HepG2 (cell line): Measurements from ENCODE around the gene APOC3. TPM values are rescaled to one million over a fixed set of nuclear protein-coding genes. Genes with fewer than 3 reads are reported as not detected.

Experiments
- BATF2 ChIP-seq: sonication (generic); formaldehyde crosslinking; IDR thresholded peaks from 2 replicates; pipeline ENCODE4 v1.8.0; 2022; ENCODE audit warnings: mild to moderate bottlenecking, missing genetic modification reagents, moderate library complexity
- CEBPB ChIP-seq: IDR thresholded peaks from 2 replicates; pipeline ENCODE4 v1.6.1; 2011; ENCODE audit warnings: low read depth, low read length, improper control_type of control experiment, borderline replicate concordance
- CHD4 ChIP-seq: fragments of 200-600 bp; sonication (generic); IDR thresholded peaks from 2 replicates; pipeline ENCODE4 v1.7.0; 2017; ENCODE audit warnings: mild to moderate bottlenecking, low read length, borderline replicate concordance
- EED ChIP-seq: sonication (generic); formaldehyde crosslinking; IDR thresholded peaks from 2 replicates; pipeline ENCODE4 v1.5.0; 2020; ENCODE audit warnings: mild to moderate bottlenecking, missing genetic modification reagents
- HOXD1 ChIP-seq: sonication (generic); formaldehyde crosslinking; IDR thresholded peaks from 2 replicates; pipeline ENCODE4 v1.5.0; 2020; ENCODE audit warnings: missing genetic modification reagents
- LBX2 ChIP-seq: sonication (generic); formaldehyde crosslinking; IDR thresholded peaks from 2 replicates; pipeline ENCODE4 v1.5.0; 2020; ENCODE audit warnings: missing genetic modification reagents, mild to moderate bottlenecking, borderline replicate concordance
- MBNL3 ChIP-seq: fragments of 250-450 bp; sonication (Bioruptor Pico); conservative IDR thresholded peaks from 2 replicates; pipeline ENCODE4 v1.8.0; 2022; ENCODE audit warnings: mild to moderate bottlenecking, inconsistent platforms
- NFRKB ChIP-seq: fragments of 450-650 bp; IDR thresholded peaks from 2 replicates; pipeline ENCODE4 v1.6.1; 2017
- ONECUT2 ChIP-seq: sonication (generic); formaldehyde crosslinking; IDR thresholded peaks from 2 replicates; pipeline ENCODE4 v1.4.0; 2020; ENCODE audit warnings: missing genetic modification reagents
- PAXIP1 ChIP-seq: sonication (generic); formaldehyde crosslinking; conservative IDR thresholded peaks from 2 replicates; pipeline ENCODE4 v1.4.0; 2020; ENCODE audit warnings: mild to moderate bottlenecking, missing genetic modification reagents, moderate library complexity
- RBM39 ChIP-seq: fragments of 200-400 bp; formaldehyde crosslinking; IDR thresholded peaks from one replicate; pipeline ENCODE4 v1.6.1; 2018; ENCODE audit warnings: antibody characterized with exemption, mild to moderate bottlenecking, low read depth, low read length; ENCODE audit not compliant: poor library complexity, severe bottlenecking
- RNF219 ChIP-seq: sonication (generic); formaldehyde crosslinking; IDR thresholded peaks from 2 replicates; pipeline ENCODE4 v1.5.0; 2020; ENCODE audit warnings: mild to moderate bottlenecking, missing genetic modification reagents
- SMAD3 ChIP-seq: sonication (generic); formaldehyde crosslinking; IDR thresholded peaks from 2 replicates; pipeline ENCODE4 v1.4.0; 2020; ENCODE audit warnings: missing genetic modification reagents
- SNRNP70 ChIP-seq: fragments of 200-400 bp; formaldehyde crosslinking; IDR thresholded peaks from 2 replicates; pipeline ENCODE4 v1.6.1; 2017; ENCODE audit warnings: mild to moderate bottlenecking, low read depth, low read length, moderate library complexity
- TBP ChIP-seq: sonication (generic); formaldehyde crosslinking; IDR thresholded peaks from 2 replicates; pipeline ENCODE4 v1.5.0; 2020; ENCODE audit warnings: missing genetic modification reagents
- TFAP4 ChIP-seq: sonication (generic); IDR thresholded peaks from 2 replicates; pipeline ENCODE4 v1.6.1; 2016; ENCODE audit warnings: low read depth, borderline replicate concordance
- ZBTB8A ChIP-seq: sonication (generic); formaldehyde crosslinking; IDR thresholded peaks from 2 replicates; pipeline ENCODE4 v1.4.0; 2020; ENCODE audit warnings: mild to moderate bottlenecking, low read depth, missing genetic modification reagents, borderline replicate concordance
- ZNF121 ChIP-seq: sonication (generic); formaldehyde crosslinking; IDR thresholded peaks from 2 replicates; pipeline ENCODE4 v1.5.0; 2020; ENCODE audit warnings: mild to moderate bottlenecking, missing genetic modification reagents
- ZNF343 ChIP-seq: sonication (generic); formaldehyde crosslinking; IDR thresholded peaks from 2 replicates; pipeline ENCODE4 v1.4.0; 2020; ENCODE audit warnings: mild to moderate bottlenecking, missing genetic modification reagents
- ZNF484 ChIP-seq: sonication (generic); formaldehyde crosslinking; IDR thresholded peaks from 2 replicates; pipeline ENCODE4 v1.5.1; 2020; ENCODE audit warnings: mild to moderate bottlenecking, low read depth, missing genetic modification reagents, borderline replicate concordance
- ZNF530 ChIP-seq: sonication (generic); formaldehyde crosslinking; IDR thresholded peaks from 2 replicates; pipeline ENCODE4 v1.5.0; 2020; ENCODE audit warnings: low read depth, mild to moderate bottlenecking, missing genetic modification reagents
- ZNF775 ChIP-seq: sonication (generic); formaldehyde crosslinking; IDR thresholded peaks from 2 replicates; pipeline ENCODE4 v1.4.0; 2020; ENCODE audit warnings: missing genetic modification reagents, mild to moderate bottlenecking, moderate library complexity, borderline replicate concordance
- polyA plus RNA-seq, 8 experiments: library from polyadenylated mRNA; depleted of rRNA in 3 of 8; stranded (reverse) in 7 of 8; unstranded in 1 of 8; fragments of >200 nt; fragmentation: Illumina TruSeq in 4 of 8; extraction: Trizol in 4 of 8; gene quantifications; 2 replicates each; pipeline versions ENCODE4 v1.2.1 to v1.2.3, GENCODE V29; 2011 to 2016; ENCODE audit warnings: low read depth in 4 of 8, missing spikeins in 1 of 8, mixed read lengths in 1 of 8; ENCODE audit not compliant: insufficient read depth in 1 of 8
- total RNA-seq, 5 experiments: library from RNA; depleted of rRNA; stranded (reverse); fragments of >200 nt; fragmentation: Illumina TruSeq; extraction: Trizol; gene quantifications; 2 replicates each; pipeline ENCODE4 v1.2.3, GENCODE V29; 2016; ENCODE audit warnings: low read depth in 1 of 5

APOC3 gene
- total and polyA plus RNA-seq, 2 of the 13 experiments (the other 11 are each of a cell fraction or from before 2014, with no cell fraction given) = 314 to 687 TPM

- TF ChIP-seq ZNF343 (CRISPR knock-in tag) (no peak; the same call in 1 of the 2 replicates), HOXD1 (CRISPR knock-in tag) (no peak), SNRNP70 (no peak), CEBPB (peak; percentile 98), SMAD3 (CRISPR knock-in tag) (peak; percentile 75), LBX2 (CRISPR knock-in tag) (no peak), MBNL3 (CRISPR knock-in tag) (no peak), PAXIP1 (peak; percentile 89), BATF2 (CRISPR knock-in tag) (no peak), ONECUT2 (CRISPR knock-in tag) (no peak), RBM39 (peak; percentile 11), ZNF530 (CRISPR knock-in tag) (no peak), ZNF775 (CRISPR knock-in tag) (0 out of 2 replicates have a peak, but pooled peaks have one; percentile 58), TBP (CRISPR knock-in tag) (no peak), ZNF484 (CRISPR knock-in tag) (no peak), ZBTB8A (peak; percentile 62; the same call in 1 of the 2 replicates), NFRKB (no peak), CHD4 (no peak), RNF219 (CRISPR knock-in tag) (no peak), TFAP4 (peak; percentile 92; the same call in 1 of the 2 replicates), EED (no peak), ZNF121 (CRISPR knock-in tag) (no peak)
These were observed at the start of gene APOC3 (continued) for GRCh38 chr11:116829525-116830183.
